HepG2 (cell line): ENCODE measurements around the gene AMHR2. TPM values are rescaled to one million over a fixed set of nuclear protein-coding genes. Genes with fewer than 3 reads are reported as not detected.

Experiments used
- ELF1 ChIP-seq: sonication (generic); formaldehyde crosslinking; IDR thresholded peaks from 2 replicates; pipeline ENCODE4 v1.4.0; 2020; ENCODE audit warnings: missing genetic modification reagents
- FOXC1 ChIP-seq: sonication (generic); formaldehyde crosslinking; IDR thresholded peaks from 2 replicates; pipeline ENCODE4 v1.8.0; 2022; ENCODE audit warnings: mild to moderate bottlenecking, missing genetic modification reagents, borderline replicate concordance
- LCORL ChIP-seq, 2 experiments: fragments of 450-650 bp in 1 of 2; sonication (generic) in 1 of 2; formaldehyde crosslinking in 1 of 2; IDR thresholded peaks; 2 replicates each; pipeline versions ENCODE4 v1.5.0 to v1.6.1; 2017 to 2020; ENCODE audit warnings: antibody characterized with exemption in 1 of 2, missing genetic modification reagents in 1 of 2
- SMARCE1 ChIP-seq: fragments of 450-650 bp; IDR thresholded peaks from 2 replicates; pipeline ENCODE4 v1.6.1; 2017; ENCODE audit warnings: borderline replicate concordance
- ZNF577 ChIP-seq: sonication (generic); formaldehyde crosslinking; IDR thresholded peaks from 2 replicates; pipeline ENCODE4 v1.4.0; 2020; ENCODE audit warnings: mild to moderate bottlenecking, low read depth, missing genetic modification reagents, borderline replicate concordance
- polyA plus RNA-seq, 8 experiments: library from polyadenylated mRNA; depleted of rRNA in 3 of 8; stranded (reverse) in 7 of 8; unstranded in 1 of 8; fragments of >200 nt; fragmentation: Illumina TruSeq in 4 of 8; extraction: Trizol in 4 of 8; gene quantifications; 2 replicates each; pipeline versions ENCODE4 v1.2.1 to v1.2.3, GENCODE V29; 2011 to 2016; ENCODE audit warnings: low read depth in 4 of 8, missing spikeins in 1 of 8, mixed read lengths in 1 of 8; ENCODE audit not compliant: insufficient read depth in 1 of 8
- total RNA-seq, 5 experiments: library from RNA; depleted of rRNA; stranded (reverse); fragments of >200 nt; fragmentation: Illumina TruSeq; extraction: Trizol; gene quantifications; 2 replicates each; pipeline ENCODE4 v1.2.3, GENCODE V29; 2016; ENCODE audit warnings: low read depth in 1 of 5
- TF ChIP-seq, protein P1 (sequence below): IDR thresholded peaks from 2 replicates; pipeline ENCODE4 v1.6.1; 2012; ENCODE audit warnings: low read length, improper control_type of control experiment
- TF ChIP-seq, protein P2 (sequence below): sonication (generic); formaldehyde crosslinking; conservative IDR thresholded peaks from 2 replicates; pipeline ENCODE4 v1.8.1; 2023; ENCODE audit warnings: missing genetic modification reagents
- TF ChIP-seq, protein P3 (sequence below): sonication (generic); formaldehyde crosslinking; IDR thresholded peaks from 2 replicates; pipeline ENCODE4 v1.4.0; 2020; ENCODE audit warnings: missing genetic modification reagents, borderline replicate concordance
- TF ChIP-seq, protein P4 (sequence below): sonication (generic); formaldehyde crosslinking; conservative IDR thresholded peaks from 2 replicates; pipeline ENCODE4 v1.4.0; 2020; ENCODE audit warnings: missing genetic modification reagents
- TF ChIP-seq, protein P5 (sequence below): sonication (generic); formaldehyde crosslinking; IDR thresholded peaks from 2 replicates; pipeline ENCODE4 v1.5.1; 2020; ENCODE audit warnings: mild to moderate bottlenecking, missing genetic modification reagents, borderline replicate concordance
- TF ChIP-seq, protein P6 (sequence below): sonication (generic); formaldehyde crosslinking; IDR thresholded peaks from 2 replicates; pipeline ENCODE4 v1.4.0; 2020; ENCODE audit warnings: mild to moderate bottlenecking, missing genetic modification reagents

Gene AMHR2
- total and polyA plus RNA-seq, 2 of the 13 experiments (the other 11 are each of a cell fraction or from before 2014, with no cell fraction given), result 0.24 to 0.58 TPM

DNA sequence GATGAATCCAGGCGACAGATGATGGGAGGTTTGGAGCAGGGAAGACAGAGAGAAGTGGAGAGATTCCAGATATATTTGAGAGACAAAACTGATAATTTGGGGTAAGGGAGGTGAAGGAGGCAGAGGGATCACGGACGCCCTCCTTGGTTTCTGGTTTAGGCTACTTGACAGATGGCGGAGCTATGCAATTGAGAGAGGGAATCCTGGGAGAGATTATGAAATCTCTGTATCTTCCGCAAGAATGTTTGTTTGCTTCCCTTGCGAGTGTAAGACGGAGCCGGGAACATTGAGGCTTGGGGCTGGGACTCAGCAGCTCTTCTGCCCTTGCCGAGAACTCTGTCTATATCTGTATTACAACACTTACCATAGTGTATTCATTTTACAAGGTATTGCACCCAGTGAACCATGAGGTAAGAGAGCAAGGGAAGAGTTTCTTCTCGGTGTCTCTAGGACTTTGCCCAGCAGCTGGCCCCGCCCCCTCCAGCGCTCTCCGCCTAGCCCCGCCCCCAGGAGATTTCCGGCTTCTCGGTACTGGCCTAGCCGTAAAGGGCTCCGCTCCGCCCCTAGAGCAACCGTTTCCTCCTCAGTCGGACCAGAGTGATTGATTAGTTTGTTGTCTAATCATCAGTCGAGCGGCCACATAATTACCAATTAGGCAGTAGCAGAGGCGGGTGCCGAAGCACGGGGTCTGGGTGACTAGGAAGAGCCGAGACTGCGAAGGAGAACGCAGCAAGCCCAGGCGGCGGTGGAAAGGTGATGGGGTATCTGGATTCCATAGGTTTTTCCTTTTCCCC, 17.6 kb downstream of the AMHR2 start, which contains the start of gene PRR13 (continued):
- TF ChIP-seq, protein P1, sequence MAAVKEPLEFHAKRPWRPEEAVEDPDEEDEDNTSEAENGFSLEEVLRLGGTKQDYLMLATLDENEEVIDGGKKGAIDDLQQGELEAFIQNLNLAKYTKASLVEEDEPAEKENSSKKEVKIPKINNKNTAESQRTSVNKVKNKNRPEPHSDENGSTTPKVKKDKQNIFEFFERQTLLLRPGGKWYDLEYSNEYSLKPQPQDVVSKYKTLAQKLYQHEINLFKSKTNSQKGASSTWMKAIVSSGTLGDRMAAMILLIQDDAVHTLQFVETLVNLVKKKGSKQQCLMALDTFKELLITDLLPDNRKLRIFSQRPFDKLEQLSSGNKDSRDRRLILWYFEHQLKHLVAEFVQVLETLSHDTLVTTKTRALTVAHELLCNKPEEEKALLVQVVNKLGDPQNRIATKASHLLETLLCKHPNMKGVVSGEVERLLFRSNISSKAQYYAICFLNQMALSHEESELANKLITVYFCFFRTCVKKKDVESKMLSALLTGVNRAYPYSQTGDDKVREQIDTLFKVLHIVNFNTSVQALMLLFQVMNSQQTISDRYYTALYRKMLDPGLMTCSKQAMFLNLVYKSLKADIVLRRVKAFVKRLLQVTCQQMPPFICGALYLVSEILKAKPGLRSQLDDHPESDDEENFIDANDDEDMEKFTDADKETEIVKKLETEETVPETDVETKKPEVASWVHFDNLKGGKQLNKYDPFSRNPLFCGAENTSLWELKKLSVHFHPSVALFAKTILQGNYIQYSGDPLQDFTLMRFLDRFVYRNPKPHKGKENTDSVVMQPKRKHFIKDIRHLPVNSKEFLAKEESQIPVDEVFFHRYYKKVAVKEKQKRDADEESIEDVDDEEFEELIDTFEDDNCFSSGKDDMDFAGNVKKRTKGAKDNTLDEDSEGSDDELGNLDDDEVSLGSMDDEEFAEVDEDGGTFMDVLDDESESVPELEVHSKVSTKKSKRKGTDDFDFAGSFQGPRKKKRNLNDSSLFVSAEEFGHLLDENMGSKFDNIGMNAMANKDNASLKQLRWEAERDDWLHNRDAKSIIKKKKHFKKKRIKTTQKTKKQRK, result no peak
- TF ChIP-seq, protein P2, sequence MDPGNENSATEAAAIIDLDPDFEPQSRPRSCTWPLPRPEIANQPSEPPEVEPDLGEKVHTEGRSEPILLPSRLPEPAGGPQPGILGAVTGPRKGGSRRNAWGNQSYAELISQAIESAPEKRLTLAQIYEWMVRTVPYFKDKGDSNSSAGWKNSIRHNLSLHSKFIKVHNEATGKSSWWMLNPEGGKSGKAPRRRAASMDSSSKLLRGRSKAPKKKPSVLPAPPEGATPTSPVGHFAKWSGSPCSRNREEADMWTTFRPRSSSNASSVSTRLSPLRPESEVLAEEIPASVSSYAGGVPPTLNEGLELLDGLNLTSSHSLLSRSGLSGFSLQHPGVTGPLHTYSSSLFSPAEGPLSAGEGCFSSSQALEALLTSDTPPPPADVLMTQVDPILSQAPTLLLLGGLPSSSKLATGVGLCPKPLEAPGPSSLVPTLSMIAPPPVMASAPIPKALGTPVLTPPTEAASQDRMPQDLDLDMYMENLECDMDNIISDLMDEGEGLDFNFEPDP (CRISPR knock-in tag), result no peak
- TF ChIP-seq ZNF577 (CRISPR knock-in tag) (no peak), SMARCE1 (no peak), LCORL (IDR thresholded peaks at IDR 0.05) (no peak), LCORL (CRISPR knock-in tag; IDR thresholded peaks at IDR 0.05) (no peak), FOXC1 (CRISPR knock-in tag) (peak; percentile 15; the same call in 1 of the 2 replicates), ELF1 (CRISPR knock-in tag) (peak; percentile 86)
- TF ChIP-seq, protein P3, sequence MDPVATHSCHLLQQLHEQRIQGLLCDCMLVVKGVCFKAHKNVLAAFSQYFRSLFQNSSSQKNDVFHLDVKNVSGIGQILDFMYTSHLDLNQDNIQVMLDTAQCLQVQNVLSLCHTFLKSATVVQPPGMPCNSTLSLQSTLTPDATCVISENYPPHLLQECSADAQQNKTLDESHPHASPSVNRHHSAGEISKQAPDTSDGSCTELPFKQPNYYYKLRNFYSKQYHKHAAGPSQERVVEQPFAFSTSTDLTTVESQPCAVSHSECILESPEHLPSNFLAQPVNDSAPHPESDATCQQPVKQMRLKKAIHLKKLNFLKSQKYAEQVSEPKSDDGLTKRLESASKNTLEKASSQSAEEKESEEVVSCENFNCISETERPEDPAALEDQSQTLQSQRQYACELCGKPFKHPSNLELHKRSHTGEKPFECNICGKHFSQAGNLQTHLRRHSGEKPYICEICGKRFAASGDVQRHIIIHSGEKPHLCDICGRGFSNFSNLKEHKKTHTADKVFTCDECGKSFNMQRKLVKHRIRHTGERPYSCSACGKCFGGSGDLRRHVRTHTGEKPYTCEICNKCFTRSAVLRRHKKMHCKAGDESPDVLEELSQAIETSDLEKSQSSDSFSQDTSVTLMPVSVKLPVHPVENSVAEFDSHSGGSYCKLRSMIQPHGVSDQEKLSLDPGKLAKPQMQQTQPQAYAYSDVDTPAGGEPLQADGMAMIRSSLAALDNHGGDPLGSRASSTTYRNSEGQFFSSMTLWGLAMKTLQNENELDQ (CRISPR knock-in tag), result no peak
- TF ChIP-seq, protein P4, sequence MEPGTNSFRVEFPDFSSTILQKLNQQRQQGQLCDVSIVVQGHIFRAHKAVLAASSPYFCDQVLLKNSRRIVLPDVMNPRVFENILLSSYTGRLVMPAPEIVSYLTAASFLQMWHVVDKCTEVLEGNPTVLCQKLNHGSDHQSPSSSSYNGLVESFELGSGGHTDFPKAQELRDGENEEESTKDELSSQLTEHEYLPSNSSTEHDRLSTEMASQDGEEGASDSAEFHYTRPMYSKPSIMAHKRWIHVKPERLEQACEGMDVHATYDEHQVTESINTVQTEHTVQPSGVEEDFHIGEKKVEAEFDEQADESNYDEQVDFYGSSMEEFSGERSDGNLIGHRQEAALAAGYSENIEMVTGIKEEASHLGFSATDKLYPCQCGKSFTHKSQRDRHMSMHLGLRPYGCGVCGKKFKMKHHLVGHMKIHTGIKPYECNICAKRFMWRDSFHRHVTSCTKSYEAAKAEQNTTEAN (CRISPR knock-in tag), result peak; percentile 47; the same call in 1 of the 2 replicates
- TF ChIP-seq, protein P5, sequence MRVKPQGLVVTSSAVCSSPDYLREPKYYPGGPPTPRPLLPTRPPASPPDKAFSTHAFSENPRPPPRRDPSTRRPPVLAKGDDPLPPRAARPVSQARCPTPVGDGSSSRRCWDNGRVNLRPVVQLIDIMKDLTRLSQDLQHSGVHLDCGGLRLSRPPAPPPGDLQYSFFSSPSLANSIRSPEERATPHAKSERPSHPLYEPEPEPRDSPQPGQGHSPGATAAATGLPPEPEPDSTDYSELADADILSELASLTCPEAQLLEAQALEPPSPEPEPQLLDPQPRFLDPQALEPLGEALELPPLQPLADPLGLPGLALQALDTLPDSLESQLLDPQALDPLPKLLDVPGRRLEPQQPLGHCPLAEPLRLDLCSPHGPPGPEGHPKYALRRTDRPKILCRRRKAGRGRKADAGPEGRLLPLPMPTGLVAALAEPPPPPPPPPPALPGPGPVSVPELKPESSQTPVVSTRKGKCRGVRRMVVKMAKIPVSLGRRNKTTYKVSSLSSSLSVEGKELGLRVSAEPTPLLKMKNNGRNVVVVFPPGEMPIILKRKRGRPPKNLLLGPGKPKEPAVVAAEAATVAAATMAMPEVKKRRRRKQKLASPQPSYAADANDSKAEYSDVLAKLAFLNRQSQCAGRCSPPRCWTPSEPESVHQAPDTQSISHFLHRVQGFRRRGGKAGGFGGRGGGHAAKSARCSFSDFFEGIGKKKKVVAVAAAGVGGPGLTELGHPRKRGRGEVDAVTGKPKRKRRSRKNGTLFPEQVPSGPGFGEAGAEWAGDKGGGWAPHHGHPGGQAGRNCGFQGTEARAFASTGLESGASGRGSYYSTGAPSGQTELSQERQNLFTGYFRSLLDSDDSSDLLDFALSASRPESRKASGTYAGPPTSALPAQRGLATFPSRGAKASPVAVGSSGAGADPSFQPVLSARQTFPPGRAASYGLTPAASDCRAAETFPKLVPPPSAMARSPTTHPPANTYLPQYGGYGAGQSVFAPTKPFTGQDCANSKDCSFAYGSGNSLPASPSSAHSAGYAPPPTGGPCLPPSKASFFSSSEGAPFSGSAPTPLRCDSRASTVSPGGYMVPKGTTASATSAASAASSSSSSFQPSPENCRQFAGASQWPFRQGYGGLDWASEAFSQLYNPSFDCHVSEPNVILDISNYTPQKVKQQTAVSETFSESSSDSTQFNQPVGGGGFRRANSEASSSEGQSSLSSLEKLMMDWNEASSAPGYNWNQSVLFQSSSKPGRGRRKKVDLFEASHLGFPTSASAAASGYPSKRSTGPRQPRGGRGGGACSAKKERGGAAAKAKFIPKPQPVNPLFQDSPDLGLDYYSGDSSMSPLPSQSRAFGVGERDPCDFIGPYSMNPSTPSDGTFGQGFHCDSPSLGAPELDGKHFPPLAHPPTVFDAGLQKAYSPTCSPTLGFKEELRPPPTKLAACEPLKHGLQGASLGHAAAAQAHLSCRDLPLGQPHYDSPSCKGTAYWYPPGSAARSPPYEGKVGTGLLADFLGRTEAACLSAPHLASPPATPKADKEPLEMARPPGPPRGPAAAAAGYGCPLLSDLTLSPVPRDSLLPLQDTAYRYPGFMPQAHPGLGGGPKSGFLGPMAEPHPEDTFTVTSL (CRISPR knock-in tag), result no peak
- TF ChIP-seq, protein P6, sequence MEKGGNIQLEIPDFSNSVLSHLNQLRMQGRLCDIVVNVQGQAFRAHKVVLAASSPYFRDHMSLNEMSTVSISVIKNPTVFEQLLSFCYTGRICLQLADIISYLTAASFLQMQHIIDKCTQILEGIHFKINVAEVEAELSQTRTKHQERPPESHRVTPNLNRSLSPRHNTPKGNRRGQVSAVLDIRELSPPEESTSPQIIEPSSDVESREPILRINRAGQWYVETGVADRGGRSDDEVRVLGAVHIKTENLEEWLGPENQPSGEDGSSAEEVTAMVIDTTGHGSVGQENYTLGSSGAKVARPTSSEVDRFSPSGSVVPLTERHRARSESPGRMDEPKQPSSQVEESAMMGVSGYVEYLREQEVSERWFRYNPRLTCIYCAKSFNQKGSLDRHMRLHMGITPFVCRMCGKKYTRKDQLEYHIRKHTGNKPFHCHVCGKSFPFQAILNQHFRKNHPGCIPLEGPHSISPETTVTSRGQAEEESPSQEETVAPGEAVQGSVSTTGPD, result no peak
